Sigmoid colon (tissue), 7 donors: ENCODE data around the gene IFI27. TPM values are rescaled to one million over a fixed set of nuclear protein-coding genes. Genes with fewer than 3 reads are reported as not detected.

Experiments used
- DNase-seq: peaks from one replicate; pipeline ENCODE4 v3.0.0-alpha.2; 2019
- H3K27ac ChIP-seq, 4 donors: fragments of 200-600 bp; sonication (generic); one replicate each; pipeline ENCODE4 v1.5.1; 2016 to 2019; ENCODE audit warnings: mild to moderate bottlenecking in 1 of 4
- H3K27me3 ChIP-seq, 3 donors: fragments of 200-600 bp; sonication (generic); one replicate each; pipeline ENCODE4 v1.5.1; 2019; ENCODE audit warnings: mild to moderate bottlenecking in 1 of 3
- H3K36me3 ChIP-seq, 4 donors: fragments of 200-600 bp; sonication (generic); one replicate each; pipeline ENCODE4 v1.5.1; 2016 to 2019
- H3K4me1 ChIP-seq, 4 donors: fragments of 200-600 bp; sonication (generic); one replicate each; pipeline ENCODE4 v1.5.1; 2017 to 2019
- H3K4me3 ChIP-seq, 4 donors: fragments of 200-600 bp; sonication (generic); one replicate each; pipeline ENCODE4 v1.5.1; 2017 to 2019; ENCODE audit warnings: mild to moderate bottlenecking in 2 of 4, moderate library complexity in 1 of 4
- H3K9me3 ChIP-seq, 4 donors: fragments of 200-600 bp in 3 of 4; sonication (generic) in 3 of 4; one replicate each; pipeline versions ENCODE4 v1.5.1 to v1.6.1; 2013 to 2019
- CTCF ChIP-seq, 4 experiments: fragments of 450-650 bp in 3 of 4; fragments of 200-600 bp in 1 of 4; IDR thresholded peaks; one replicate each; pipeline ENCODE4 v1.5.1; 2016 to 2019; ENCODE audit warnings: antibody characterized with exemption in 4 of 4, mild to moderate bottlenecking in 3 of 4, moderate library complexity in 2 of 4
- EP300 ChIP-seq, 4 donors: sonication (generic); formaldehyde crosslinking; IDR thresholded peaks; one replicate each; pipeline ENCODE4 v1.6.1; 2017; ENCODE audit warnings: antibody characterized with exemption in 4 of 4
- POLR2A ChIP-seq, 2 donors: fragments of 450-650 bp; IDR thresholded peaks; one replicate each; pipeline ENCODE4 v1.6.1; 2016; ENCODE audit warnings: antibody characterized with exemption in 2 of 2, mild to moderate bottlenecking in 2 of 2, moderate library complexity in 2 of 2
- POLR2AphosphoS5 ChIP-seq, 4 donors: sonication (generic); formaldehyde crosslinking; IDR thresholded peaks; one replicate each; pipeline ENCODE4 v1.6.1; 2017; ENCODE audit warnings: antibody characterized with exemption in 4 of 4
- WGBS, 2 donors: extraction: QIAGEN DNeasy Blood & Tissue Kit; methylation state at CpG; one replicate each; pipeline ENCODE4 v1.1.7; 2013; 5-methylcytosine and 5-hydroxymethylcytosine counted together
- intact Hi-C: fragments of 100-400 bp; cut with DNase I; formaldehyde crosslinking; loops from one replicate; pipeline ENCODE4 v1.15.1; 2023
- polyA plus RNA-seq, 3 donors: library from polyadenylated mRNA; stranded (reverse); fragments of 200-250 nt; gene quantifications; one replicate each; pipeline ENCODE4 v1.2.3, GENCODE V29; 2013
- total RNA-seq, 4 donors: library from RNA; depleted of rRNA; stranded (reverse); fragments of >200 nt; gene quantifications; one replicate each; pipeline ENCODE4 v1.1.0, GENCODE V29; 2016
- donor health status: healthy with polysubstance abuse.
- donor health status: Bipolar disorder and iron deficiency.
- donor health status: healthy.

The IFI27 gene
- total and polyA plus RNA-seq, 7 donors: 25.2 to 3,562 (median 183) TPM

- H3K4me1 ChIP-seq: no peaks in the 10 kb centered on the region
- WGBS, 2 donors: 34 to 39% methylated on average over 10 of the region's 10 CpGs
- H3K27me3 ChIP-seq: no peaks in the 10 kb centered on the region
- TF ChIP-seq POLR2A (IDR thresholded peaks at IDR 0.05) (no peak), POLR2AphosphoS5 (IDR thresholded peaks at IDR 0.05) (no peak), EP300 (IDR thresholded peaks at IDR 0.05) (no peak), CTCF (IDR thresholded peaks at IDR 0.05) (no peak)
- intact Hi-C loops: no loop called here
- H3K27ac ChIP-seq: no peak overlapping the region
- no peak for DNase-seq
- H3K4me3 ChIP-seq: no peak overlapping the region
- H3K9me3 ChIP-seq: no peaks in the 10 kb centered on the region
- no peaks in the 10 kb centered on the region for H3K36me3 ChIP-seq
Observed at GRCh38 chr14:94158239-94158883, 47.8 kb downstream of the IFI27 start.

- no peaks in the 10 kb centered on the region for H3K36me3 ChIP-seq
- H3K27me3 ChIP-seq: peaks cover 0 to 17% (median 5%) of the 10 kb centered on the region in 3 donors
- no peaks in the 10 kb centered on the region for H3K4me1 ChIP-seq
- no peak for TF ChIP-seq CTCF (IDR thresholded peaks at IDR 0.05)
- no peak for TF ChIP-seq POLR2A (IDR thresholded peaks at IDR 0.05)
- no peak for TF ChIP-seq POLR2AphosphoS5 (IDR thresholded peaks at IDR 0.05)
- TF ChIP-seq EP300 (IDR thresholded peaks at IDR 0.05): no peak
- intact Hi-C loops: no loop called here
- no peak overlapping the region for H3K4me3 ChIP-seq
- WGBS, 2 donors: 45 to 49% methylated on average over 2 of the region's 2 CpGs
- no peak for DNase-seq
- H3K9me3 ChIP-seq: no peaks in the 10 kb centered on the region
- H3K27ac ChIP-seq: no peak overlapping the region
Observed at GRCh38 chr14:94161058-94161457, 50.5 kb downstream of the IFI27 start.

GRCh38 chr14:94161981-94162380, 51.4 kb downstream of the IFI27 start:
- H3K4me1 ChIP-seq: no peaks in the 10 kb centered on the region
- DNase-seq: no peak
- 1 to 3% methylated on average over 2 of the region's 2 CpGs for WGBS, 2 donors
- no peak overlapping the region for H3K27ac ChIP-seq
- no peaks in the 10 kb centered on the region for H3K9me3 ChIP-seq
- TF ChIP-seq POLR2AphosphoS5 (IDR thresholded peaks at IDR 0.05): no peak
- TF ChIP-seq CTCF (IDR thresholded peaks at IDR 0.05): no peak
- TF ChIP-seq EP300 (IDR thresholded peaks at IDR 0.05): no peak
- no peak for TF ChIP-seq POLR2A (IDR thresholded peaks at IDR 0.05)
- no peak overlapping the region for H3K4me3 ChIP-seq
- H3K27me3 ChIP-seq: peaks cover 0 to 19% (median 7%) of the 10 kb centered on the region in 3 donors
- no peaks in the 10 kb centered on the region for H3K36me3 ChIP-seq
- intact Hi-C loops: no loop called here

DNA sequence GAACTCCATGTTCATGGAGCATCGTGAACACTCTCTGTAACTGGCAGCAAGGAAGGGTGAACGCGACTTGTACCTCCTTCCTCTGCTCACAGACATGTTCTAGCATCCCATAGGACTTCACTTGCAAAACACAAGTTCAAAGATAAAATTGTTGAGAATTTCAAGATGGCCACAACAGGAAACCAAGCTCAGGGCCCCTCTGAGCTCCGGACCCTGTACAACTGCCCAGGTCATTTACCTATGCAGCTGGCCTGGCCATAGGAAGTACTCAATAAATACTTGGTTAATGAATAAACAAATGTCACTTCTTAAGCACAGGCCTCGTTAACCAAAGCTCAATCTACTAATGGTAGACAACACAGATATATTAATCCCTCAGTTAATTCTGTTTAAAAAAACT, 51.9 kb downstream of the IFI27 start:
- no peak for DNase-seq
- H3K4me1 ChIP-seq: no peaks in the 10 kb centered on the region
- H3K27me3 ChIP-seq: peaks cover 0 to 19% (median 7%) of the 10 kb centered on the region in 3 donors
- H3K9me3 ChIP-seq: no peaks in the 10 kb centered on the region
- no peak overlapping the region for H3K4me3 ChIP-seq
- no peaks in the 10 kb centered on the region for H3K36me3 ChIP-seq
- TF ChIP-seq POLR2A (IDR thresholded peaks at IDR 0.05): no peak
- no peak for TF ChIP-seq EP300 (IDR thresholded peaks at IDR 0.05)
- TF ChIP-seq CTCF (IDR thresholded peaks at IDR 0.05): no peak
- no peak for TF ChIP-seq POLR2AphosphoS5 (IDR thresholded peaks at IDR 0.05)
- intact Hi-C loops: no loop called here
- H3K27ac ChIP-seq: no peak overlapping the region
- 88 to 89% methylated on average over 5 of the region's 5 CpGs for WGBS, 2 donors

GRCh38 chr14:94163796-94164195, 53.3 kb downstream of the IFI27 start:
- 61 to 75% methylated on average over 5 of the region's 5 CpGs for WGBS, 2 donors
- TF ChIP-seq POLR2AphosphoS5 (IDR thresholded peaks at IDR 0.05) (no peak), EP300 (IDR thresholded peaks at IDR 0.05) (no peak), CTCF (IDR thresholded peaks at IDR 0.05) (no peak), POLR2A (IDR thresholded peaks at IDR 0.05) (no peak)
- no peaks in the 10 kb centered on the region for H3K36me3 ChIP-seq

More at GRCh38 chr14:94163796-94164195, 53.3 kb downstream of the IFI27 start:
- H3K4me3 ChIP-seq: no peak overlapping the region
- no peaks in the 10 kb centered on the region for H3K9me3 ChIP-seq
- no peak overlapping the region for H3K27ac ChIP-seq
- intact Hi-C loops: no loop called here
- no peaks in the 10 kb centered on the region for H3K4me1 ChIP-seq
- peaks cover 0 to 19% (median 7%) of the 10 kb centered on the region in 3 donors for H3K27me3 ChIP-seq
- no peak for DNase-seq
